ENCODE data around the gene UNG. TPM values are rescaled to one million over a fixed set of nuclear protein-coding genes. Genes with fewer than 3 reads are reported as not detected.
A peak's percentile ranks its signal among the peaks of the same experiment; 100 is the strongest.

Gene UNG
- total and polyA plus RNA-seq, 9 of the 15 experiments (the other 6 are each of a cell fraction or from before 2014, with no cell fraction given): 8.4 to 59.8 (median 41.0) TPM

GRCh38 chr12:109110988-109111495, 13.6 kb downstream of the UNG start (continued):
- 0 out of 2 replicates have a peak, but pooled peaks have one; percentile 28 for TF ChIP-seq HOMEZ (CRISPR knock-in tag; IDR thresholded peaks at IDR 0.05)
- 0 out of 2 replicates have a peak, but pooled peaks have one; percentile 20 for TF ChIP-seq ZNF75A (CRISPR knock-in tag; IDR thresholded peaks at IDR 0.05)
- TF ChIP-seq NR2F6 (CRISPR knock-in tag; IDR thresholded peaks at IDR 0.05): no peak
- TF ChIP-seq ARNT (IDR thresholded peaks at IDR 0.05): no peak
- TF ChIP-seq SIN3A (IDR thresholded peaks at IDR 0.05; ENCODE audit: borderline replicate concordance in 2 of 2, control insufficient read depth in 1 of 2, low read depth in 2 of 2, low read length in 2 of 2): peak in 1 of 2 experiments; percentile 37; a peak in 1 of 4 replicates
- peak; percentile 60; the same call in 1 of the 2 replicates for TF ChIP-seq ZBTB7A (IDR thresholded peaks at IDR 0.05; ENCODE audit: borderline replicate concordance, control insufficient read depth, low read depth, low read length)
- TF ChIP-seq TAF7 (tag; IDR thresholded peaks at IDR 0.05): peak; percentile 44; the same call in 1 of the 2 replicates
- no peak for TF ChIP-seq RERE (CRISPR knock-in tag; IDR thresholded peaks at IDR 0.05; ENCODE audit: borderline replicate concordance)
- TF ChIP-seq NFXL1 (CRISPR knock-in tag; IDR thresholded peaks at IDR 0.05): no peak
- 0 out of 2 replicates have a peak, but pooled peaks have one; percentile 68 for TF ChIP-seq HIVEP1 (CRISPR knock-in tag; IDR thresholded peaks at IDR 0.05)
- TF ChIP-seq GTF3C2 (IDR thresholded peaks at IDR 0.05; ENCODE audit: borderline replicate concordance, extremely low read depth, insufficient read length): no peak
- no peak for TF ChIP-seq DMBX1 (CRISPR knock-in tag; IDR thresholded peaks at IDR 0.05; ENCODE audit: borderline replicate concordance)
- TF ChIP-seq BMI1 (IDR thresholded peaks at IDR 0.05; ENCODE audit: low read length): peak; percentile 87
- peak; percentile 62 for TF ChIP-seq PHF8 (IDR thresholded peaks at IDR 0.05; ENCODE audit: borderline replicate concordance, low read length)
- no peak for TF ChIP-seq DIDO1 (tag; IDR thresholded peaks at IDR 0.05; ENCODE audit: low read depth)

Measured in K562 (cell line).